WI38 (cell line): ENCODE results near the gene L3MBTL4.

Experiments used
- H3K4me3 ChIP-seq: 2 replicates; pipeline ENCODE4 v1.5.1; 2011; ENCODE audit warnings: low read depth, mild to moderate bottlenecking, control low read depth, low read length
- CTCF ChIP-seq: IDR thresholded peaks from 2 replicates; pipeline ENCODE4 v1.5.1; 2012; ENCODE audit warnings: low read depth, mild to moderate bottlenecking, control low read depth, low read length

The L3MBTL4 gene

GRCh38 chr18:6010284-6010683 lies 404.4 kb downstream of the L3MBTL4 start:
- H3K4me3 ChIP-seq = no peak overlapping the region
- no peak for TF ChIP-seq CTCF

- TF ChIP-seq CTCF = no peak
- H3K4me3 ChIP-seq = no peak overlapping the region
These were observed 405.0 kb downstream of the L3MBTL4 start for GRCh38 chr18:6009756-6010155.

GRCh38 chr18:6004683-6005082 lies 410.0 kb downstream of the L3MBTL4 start:
- H3K4me3 ChIP-seq = no peak overlapping the region
- no peak for TF ChIP-seq CTCF

- TF ChIP-seq CTCF = no peak
- H3K4me3 ChIP-seq = no peak overlapping the region
These were observed 410.6 kb downstream of the L3MBTL4 start for GRCh38 chr18:6004119-6004518.

GRCh38 chr18:6001867-6002266 lies 412.8 kb downstream of the L3MBTL4 start:
- TF ChIP-seq CTCF = no peak
- H3K4me3 ChIP-seq = no peak overlapping the region

GRCh38 chr18:5998907-5999306 lies 415.8 kb downstream of the L3MBTL4 start:
- no peak overlapping the region for H3K4me3 ChIP-seq
- no peak for TF ChIP-seq CTCF

- no peak overlapping the region for H3K4me3 ChIP-seq
- no peak for TF ChIP-seq CTCF
These were observed 416.4 kb downstream of the L3MBTL4 start for GRCh38 chr18:5998166-5998881.
